Measurements from ENCODE around the gene ZNF280B. TPM values are rescaled to one million over a fixed set of nuclear protein-coding genes. Genes with fewer than 3 reads are reported as not detected.

Gene ZNF280B
- total RNA-seq, 2 donors from 2014 or later: 0.33 to 1.0 TPM

GRCh38 chr22:22554587-22555284, 46.2 kb upstream of the ZNF280B start:
- WGBS, 2 donors: 68 to 71% methylated on average over 4 of the region's 4 CpGs
- Histone ChIP-seq H3K4me3 (no peak overlapping the region), H3K4me1 (no peaks in the 10 kb centered on the region), H3K36me3 (replicated peaks in 1 of 2; ENCODE audit: insufficient read depth in 1 of 2, low read depth in 2 of 2) (no peaks in the 10 kb centered on the region), H3K9me3 (no peaks in the 10 kb centered on the region), H3K27me3 (no peaks in the 10 kb centered on the region), H3K27ac (no peak overlapping the region)
- no peak for DNase-seq
- intact Hi-C loops (cut with DNase I): no loop called here
- ATAC-seq: no peak
- no peak for TF ChIP-seq CTCF (IDR thresholded peaks at IDR 0.05)
- TF ChIP-seq POLR2A (IDR thresholded peaks at IDR 0.05): no peak

DNA sequence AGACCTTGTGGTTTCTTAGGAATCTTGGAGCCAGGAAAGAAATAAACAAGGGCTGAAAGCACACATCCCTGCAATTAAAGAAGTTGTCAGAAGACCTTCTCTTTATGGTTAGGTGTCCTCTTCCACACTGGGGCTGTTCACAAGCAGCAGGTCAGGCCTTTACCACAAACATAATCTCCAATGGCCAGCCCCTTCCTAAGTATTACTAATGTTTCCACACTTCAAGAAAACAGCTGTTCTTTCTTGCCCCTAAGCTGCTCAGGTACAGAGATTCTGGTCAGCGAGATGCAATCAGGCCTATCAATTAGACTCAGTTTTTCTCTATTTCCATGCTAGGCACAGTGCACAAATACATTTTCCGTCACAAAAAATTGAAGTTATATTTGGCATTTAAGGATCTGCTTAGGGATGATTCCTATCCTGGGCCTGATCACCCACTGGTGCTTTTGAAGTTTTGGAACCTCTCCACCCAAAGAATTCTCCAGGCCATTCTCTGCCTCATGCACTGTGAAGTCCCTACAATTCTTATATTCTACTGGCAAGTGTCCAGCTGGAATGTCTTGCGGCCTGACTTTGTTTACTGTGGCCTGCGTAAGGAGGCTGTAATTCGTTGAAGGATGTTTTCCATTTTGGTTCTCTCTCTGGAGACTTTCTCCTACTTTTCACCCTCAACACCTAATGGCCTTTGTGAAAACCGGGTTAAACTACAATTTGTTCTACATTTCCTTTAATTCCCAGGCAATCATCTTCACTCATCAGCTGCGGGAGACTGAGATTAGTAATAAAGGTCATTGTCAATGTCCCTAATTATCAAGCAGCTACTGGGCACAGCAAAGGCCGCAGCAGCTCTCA, 45.4 kb upstream of the ZNF280B start:
- H3K9me3 ChIP-seq: no peaks in the 10 kb centered on the region
- no peak overlapping the region for H3K27ac ChIP-seq
- H3K4me3 ChIP-seq: no peak overlapping the region
- H3K27me3 ChIP-seq: no peaks in the 10 kb centered on the region
- ATAC-seq: no peak
- intact Hi-C loops (cut with DNase I): no loop called here
- TF ChIP-seq POLR2A (IDR thresholded peaks at IDR 0.05): no peak
- no peak for TF ChIP-seq CTCF (IDR thresholded peaks at IDR 0.05)
- WGBS, 2 donors: 59 to 65% methylated on average over 8 of the region's 8 CpGs
- H3K4me1 ChIP-seq: no peaks in the 10 kb centered on the region
- no peaks in the 10 kb centered on the region for H3K36me3 ChIP-seq (replicated peaks in 1 of 2; ENCODE audit: insufficient read depth in 1 of 2, low read depth in 2 of 2)
- DNase-seq: no peak

- DNase-seq (no peak), ATAC-seq (no peak)
- WGBS, 2 donors: 74 to 75% methylated on average over 1 of the region's 1 CpG
- no peaks in the 10 kb centered on the region for H3K27me3 ChIP-seq
- no peak overlapping the region for H3K4me3 ChIP-seq
- H3K4me1 ChIP-seq: no peaks in the 10 kb centered on the region
- no peak overlapping the region for H3K27ac ChIP-seq
- intact Hi-C loops (cut with DNase I): no loop called here
- H3K9me3 ChIP-seq: no peaks in the 10 kb centered on the region
- no peak for TF ChIP-seq CTCF (IDR thresholded peaks at IDR 0.05)
- no peak for TF ChIP-seq POLR2A (IDR thresholded peaks at IDR 0.05)
- no peaks in the 10 kb centered on the region for H3K36me3 ChIP-seq (replicated peaks in 1 of 2; ENCODE audit: insufficient read depth in 1 of 2, low read depth in 2 of 2)
Measured at GRCh38 chr22:22553141-22553540, 44.6 kb upstream of the ZNF280B start.

GRCh38 chr22:22552630-22553029, 44.1 kb upstream of the ZNF280B start:
- no peak for DNase-seq
- Histone ChIP-seq H3K4me3 (no peak overlapping the region), H3K9me3 (no peaks in the 10 kb centered on the region), H3K4me1 (no peaks in the 10 kb centered on the region), H3K27ac (no peak overlapping the region), H3K27me3 (no peaks in the 10 kb centered on the region), H3K36me3 (replicated peaks in 1 of 2; ENCODE audit: insufficient read depth in 1 of 2, low read depth in 2 of 2) (no peaks in the 10 kb centered on the region)
- ATAC-seq: no peak
- TF ChIP-seq CTCF (IDR thresholded peaks at IDR 0.05) (no peak), POLR2A (IDR thresholded peaks at IDR 0.05) (no peak)
- intact Hi-C loops (cut with DNase I): no loop called here
- WGBS, 2 donors: 56 to 71% methylated on average over 4 of the region's 4 CpGs
